GM23248 (cell line): Measurements from ENCODE around the gene WDR4.

ENCODE experiments used
- EZH2 ChIP-seq: fragments of 200-600 bp; sonication (generic); IDR thresholded peaks from 2 replicates; pipeline ENCODE4 v1.6.1; 2018; ENCODE audit warnings: antibody characterized with exemption, mild to moderate bottlenecking; ENCODE audit not compliant: insufficient read depth, poor library complexity, severe bottlenecking
- EZH2phosphoT487 ChIP-seq: fragments of 200-600 bp; sonication (generic); IDR thresholded peaks from 2 replicates; pipeline ENCODE4 v1.6.1; 2018; ENCODE audit warnings: antibody characterized with exemption, moderate library complexity, mild to moderate bottlenecking, low read depth; ENCODE audit not compliant: insufficient read depth

DNA sequence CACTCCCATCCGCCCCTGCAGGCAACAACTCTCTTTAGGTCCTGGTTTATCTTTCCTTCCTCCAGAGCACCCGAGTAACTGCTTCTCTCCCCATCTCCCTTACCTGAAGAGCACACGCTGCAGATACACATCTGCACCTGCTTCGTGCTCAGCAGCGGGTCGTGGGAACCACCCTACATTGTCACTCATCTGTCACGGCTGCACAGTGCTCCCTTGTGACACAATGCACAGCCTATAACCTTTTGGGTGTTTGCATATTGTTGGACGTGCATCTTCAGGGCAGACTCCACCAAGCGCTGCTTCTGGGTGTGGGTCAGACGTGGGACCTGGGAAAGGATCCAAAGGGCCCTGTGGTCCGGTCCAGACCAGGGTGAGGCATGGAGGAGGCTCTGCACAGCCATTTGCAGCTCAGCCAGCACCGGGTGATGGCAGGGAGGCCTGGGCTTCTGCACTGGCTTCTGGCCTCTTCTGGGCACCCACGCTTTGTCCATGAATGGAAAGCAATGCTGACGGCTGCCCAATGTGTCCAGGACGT, 42.5 kb downstream of the WDR4 start:
- TF ChIP-seq EZH2phosphoT487 (no peak), EZH2 (no peak)
